Keratinocyte (primary cell): Measurements from ENCODE around the gene RASA3. TPM values are rescaled to one million over a fixed set of nuclear protein-coding genes. Genes with fewer than 3 reads are reported as not detected.

Experiments used
- DNase-seq: peaks from one replicate; pipeline ENCODE4 v3.0.0-alpha.2; 2011; ENCODE audit warnings: low read depth, missing footprints, low spot score
- FAIRE-seq: peaks from 2 replicates; lab custom pipeline; 2011; peaks lifted over from hg19 to GRCh38; lab: Jason Lieb, UNC
- H2AFZ ChIP-seq: 2 replicates; pipeline ENCODE4 v1.6.0; 2012; ENCODE audit warnings: low read length, control low read depth, inconsistent platforms; ENCODE audit not compliant: control insufficient read depth
- H3K27ac ChIP-seq: 2 replicates; pipeline ENCODE4 v1.5.1; 2011; ENCODE audit warnings: low read length; ENCODE audit not compliant: control insufficient read depth, insufficient read depth
- H3K27me3 ChIP-seq: 3 replicates; pipeline ENCODE4 v1.6.0; 2011; ENCODE audit warnings: low read length; ENCODE audit not compliant: control insufficient read depth, insufficient read depth; ENCODE audit errors: extremely low read depth
- H3K36me3 ChIP-seq, 2 experiments: 2 replicates in 1 of 2; 3 replicates in 1 of 2; pipeline ENCODE4 v1.5.1; 2011; ENCODE audit warnings: low read length in 2 of 2, mild to moderate bottlenecking in 1 of 2; ENCODE audit not compliant: control insufficient read depth in 2 of 2, insufficient read depth in 2 of 2; ENCODE audit errors: extremely low read depth in 1 of 2
- H3K4me1 ChIP-seq: 3 replicates; pipeline ENCODE4 v1.5.1; 2011; ENCODE audit warnings: low read length; ENCODE audit not compliant: control insufficient read depth, insufficient read depth; ENCODE audit errors: extremely low read depth
- H3K4me2 ChIP-seq: 3 replicates; pipeline ENCODE4 v1.6.0; 2011; ENCODE audit warnings: low read depth, low read length; ENCODE audit not compliant: control insufficient read depth, insufficient read depth; ENCODE audit errors: extremely low read depth
- H3K4me3 ChIP-seq, 3 experiments: fragments of 200-600 bp in 1 of 3; sonication (generic) in 1 of 3; 2 replicates in 2 of 3; 3 replicates in 1 of 3; pipeline ENCODE4 v1.5.1; 2011 to 2016; ENCODE audit warnings: low read length in 3 of 3, mild to moderate bottlenecking in 3 of 3, control low read depth in 2 of 3, inconsistent platforms in 1 of 3, low read depth in 1 of 3, mixed read lengths in 1 of 3, mixed run types in 1 of 3, moderate library complexity in 1 of 3; ENCODE audit not compliant: control insufficient read depth in 2 of 3, insufficient read depth in 2 of 3; ENCODE audit errors: extremely low read depth in 1 of 3
- H3K79me2 ChIP-seq: 2 replicates; pipeline ENCODE4 v1.6.0; 2012; ENCODE audit warnings: low read length; ENCODE audit not compliant: control insufficient read depth, insufficient read depth
- H3K9ac ChIP-seq: 3 replicates; pipeline ENCODE4 v1.6.0; 2011; ENCODE audit warnings: low read length; ENCODE audit not compliant: control insufficient read depth, insufficient read depth; ENCODE audit errors: extremely low read depth
- H3K9me1 ChIP-seq: 3 replicates; pipeline ENCODE4 v1.6.0; 2011; ENCODE audit warnings: low read length; ENCODE audit not compliant: control insufficient read depth, insufficient read depth; ENCODE audit errors: extremely low read depth
- H3K9me3 ChIP-seq: 2 replicates; pipeline ENCODE4 v1.5.1; 2012; ENCODE audit warnings: low read depth, low read length; ENCODE audit not compliant: control insufficient read depth
- H4K20me1 ChIP-seq: 3 replicates; pipeline ENCODE4 v1.6.0; 2011; ENCODE audit warnings: low read length; ENCODE audit not compliant: control insufficient read depth, insufficient read depth; ENCODE audit errors: extremely low read depth
- EZH2 ChIP-seq: IDR thresholded peaks from one replicate; pipeline ENCODE4 v1.6.1; 2012; ENCODE audit warnings: inconsistent platforms, mild to moderate bottlenecking, low read length, moderate library complexity
- dilution Hi-C: fragments of 300-500 bp; cut with MboI; formaldehyde crosslinking; loops from one replicate; pipeline ENCODE4 v1.7.0; 2020; ENCODE audit warnings: low sequenced_read_pairs; ENCODE audit not compliant: extremely low pct_ligation_motif_present
- polyA plus RNA-seq, 5 experiments: library from polyadenylated mRNA; depleted of rRNA in 3 of 5; stranded (reverse) in 3 of 5; stranded (forward) in 1 of 5; unstranded in 1 of 5; fragments of >200 nt; gene quantifications; 1 replicate in 1 of 5; 2 replicates in 3 of 5; 3 replicates in 1 of 5; pipeline versions ENCODE4 v1.2.1 to v1.2.3, GENCODE V29; 2011 to 2012; ENCODE audit warnings: missing spikeins in 2 of 5, low read depth in 1 of 5, low replicate concordance in 1 of 5
- TF ChIP-seq, protein P1 (sequence below), 3 experiments: IDR thresholded peaks in 1 of 3; conservative IDR thresholded peaks in 1 of 3; optimal IDR thresholded peaks in 1 of 3; 2 replicates in 2 of 3; 3 replicates in 1 of 3; pipeline versions ENCODE3 to v1.5.1; 2011; ENCODE audit warnings: low read length in 3 of 3, mild to moderate bottlenecking in 3 of 3, moderate library complexity in 2 of 3, control low read depth in 1 of 3, inconsistent platforms in 1 of 3; ENCODE audit not compliant: insufficient read depth in 2 of 3; ENCODE audit errors: extremely low read depth in 1 of 3

Gene RASA3
- polyA plus RNA-seq, 1 donor (not counting 4 experiments of a cell fraction or from before 2014, with no cell fraction given), result 4.1 TPM

DNA sequence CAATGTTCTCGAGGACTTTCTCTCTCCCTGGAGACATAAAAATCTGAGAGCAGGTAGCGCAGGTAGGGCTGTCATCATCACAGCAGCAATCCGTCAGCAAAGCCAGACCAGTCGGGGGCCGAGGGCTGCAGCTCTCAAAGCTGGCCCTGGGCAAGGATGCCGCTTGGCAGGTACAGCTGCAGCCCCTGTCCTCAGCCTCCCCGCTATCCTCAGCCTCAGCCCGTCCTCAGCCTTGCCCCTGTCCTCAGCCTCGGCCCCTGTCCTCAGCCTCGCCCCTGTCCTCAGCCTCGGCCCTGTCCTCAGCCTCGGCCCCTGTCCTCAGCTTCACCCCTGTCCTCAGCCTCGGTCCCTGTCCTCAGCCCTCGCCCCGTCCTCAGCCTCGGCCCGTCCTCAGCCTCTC lies 169.4 kb downstream of the RASA3 start:
- dilution Hi-C loops, result no loop called here
- Histone ChIP-seq H3K9me1 (no peaks in the 10 kb centered on the region), H4K20me1 (no peaks in the 10 kb centered on the region), H3K27me3 (no peaks in the 10 kb centered on the region), H3K27ac (no peak overlapping the region), H3K4me3 (no peak overlapping the region), H3K79me2 (no peaks in the 10 kb centered on the region), H3K9ac (no peak overlapping the region), H3K36me3 (no peaks in the 10 kb centered on the region), H3K4me2 (no peak overlapping the region), H3K4me1 (no peaks in the 10 kb centered on the region), H2AFZ (no peak overlapping the region), H3K9me3 (peaks cover 16% of the 10 kb centered on the region)
- TF ChIP-seq, protein P1, sequence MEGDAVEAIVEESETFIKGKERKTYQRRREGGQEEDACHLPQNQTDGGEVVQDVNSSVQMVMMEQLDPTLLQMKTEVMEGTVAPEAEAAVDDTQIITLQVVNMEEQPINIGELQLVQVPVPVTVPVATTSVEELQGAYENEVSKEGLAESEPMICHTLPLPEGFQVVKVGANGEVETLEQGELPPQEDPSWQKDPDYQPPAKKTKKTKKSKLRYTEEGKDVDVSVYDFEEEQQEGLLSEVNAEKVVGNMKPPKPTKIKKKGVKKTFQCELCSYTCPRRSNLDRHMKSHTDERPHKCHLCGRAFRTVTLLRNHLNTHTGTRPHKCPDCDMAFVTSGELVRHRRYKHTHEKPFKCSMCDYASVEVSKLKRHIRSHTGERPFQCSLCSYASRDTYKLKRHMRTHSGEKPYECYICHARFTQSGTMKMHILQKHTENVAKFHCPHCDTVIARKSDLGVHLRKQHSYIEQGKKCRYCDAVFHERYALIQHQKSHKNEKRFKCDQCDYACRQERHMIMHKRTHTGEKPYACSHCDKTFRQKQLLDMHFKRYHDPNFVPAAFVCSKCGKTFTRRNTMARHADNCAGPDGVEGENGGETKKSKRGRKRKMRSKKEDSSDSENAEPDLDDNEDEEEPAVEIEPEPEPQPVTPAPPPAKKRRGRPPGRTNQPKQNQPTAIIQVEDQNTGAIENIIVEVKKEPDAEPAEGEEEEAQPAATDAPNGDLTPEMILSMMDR (optimal IDR thresholded peaks at IDR 0.05 in 1 of 3, IDR thresholded peaks at IDR 0.05 in 1 of 3, conservative IDR thresholded peaks at IDR 0.05 in 1 of 3; ENCODE audit: extremely low read depth in 1 of 3, insufficient read depth in 2 of 3, low read length in 3 of 3), result no peak
- TF ChIP-seq EZH2, result no peak
- FAIRE-seq, result no peak
- DNase-seq, result no peak

GRCh38 chr13:113962386-113962785 lies 170.0 kb downstream of the RASA3 start:
- H3K4me3 ChIP-seq, result no peak overlapping the region
- no peaks in the 10 kb centered on the region for H3K36me3 ChIP-seq
- dilution Hi-C loops, result no loop called here
- no peak overlapping the region for H2AFZ ChIP-seq
- H3K9me1 ChIP-seq, result no peaks in the 10 kb centered on the region
- FAIRE-seq (no peak), DNase-seq (no peak)
- no peaks in the 10 kb centered on the region for H4K20me1 ChIP-seq
- no peaks in the 10 kb centered on the region for H3K79me2 ChIP-seq
- TF ChIP-seq, protein P1 (optimal IDR thresholded peaks at IDR 0.05 in 1 of 3, IDR thresholded peaks at IDR 0.05 in 1 of 3, conservative IDR thresholded peaks at IDR 0.05 in 1 of 3; ENCODE audit: extremely low read depth in 1 of 3, insufficient read depth in 2 of 3, low read length in 3 of 3), result no peak
- no peak for TF ChIP-seq EZH2
- no peak overlapping the region for H3K4me2 ChIP-seq
- no peaks in the 10 kb centered on the region for H3K4me1 ChIP-seq
- peaks cover 16% of the 10 kb centered on the region for H3K9me3 ChIP-seq
- H3K9ac ChIP-seq, result no peak overlapping the region
- H3K27ac ChIP-seq, result no peak overlapping the region
- no peaks in the 10 kb centered on the region for H3K27me3 ChIP-seq
